Left ventricle myocardium inferior (tissue), 1 donor: Measurements from ENCODE around the gene P4HTM. TPM values are rescaled to one million over a fixed set of nuclear protein-coding genes. Genes with fewer than 3 reads are reported as not detected.

ENCODE experiments used
- DNase-seq: peaks from one replicate; pipeline ENCODE4 v3.0.0-alpha.2; 2020
- H3K27ac ChIP-seq: fragments of 200-600 bp; replicated peaks from 2 replicates; pipeline ENCODE4 v1.8.0; 2021
- H3K27me3 ChIP-seq: fragments of 200-600 bp; 2 replicates; pipeline ENCODE4 v1.8.0; 2021; ENCODE audit warnings: low read depth
- H3K36me3 ChIP-seq: fragments of 200-600 bp; 2 replicates; pipeline ENCODE4 v1.8.0; 2021
- H3K4me1 ChIP-seq: fragments of 200-600 bp; 2 replicates; pipeline ENCODE4 v1.8.0; 2021
- H3K4me3 ChIP-seq: fragments of 200-600 bp; 2 replicates; pipeline ENCODE4 v1.8.0; 2021; ENCODE audit warnings: mild to moderate bottlenecking, moderate library complexity
- H3K9me3 ChIP-seq: fragments of 200-600 bp; replicated peaks from 2 replicates; pipeline ENCODE4 v1.8.0; 2021
- intact Hi-C: fragments of 100-400 bp; cut with micrococcal nuclease; formaldehyde crosslinking; loops from one replicate; pipeline ENCODE4 v1.11.0; 2022
- total RNA-seq: library from RNA; stranded (reverse); fragmentation: NEBNext Ultra II Directional; extraction: Animal tissue kit (Norgen Biotek cat#: 25700); gene quantifications from one replicate; pipeline ENCODE4 v1.2.1, GENCODE V29; 2021
- TF ChIP-seq, protein P1 (sequence below): fragments of 200-600 bp; IDR thresholded peaks from 2 replicates; pipeline ENCODE4 v1.8.0; 2021; ENCODE audit warnings: antibody characterized with exemption, mild to moderate bottlenecking, borderline replicate concordance
- donor health status: DM: no; HTN: yes; CAD: no; lungs with severe emphysema.

Gene P4HTM
- total RNA-seq, 1 donor from 2014 or later, result 28.9 TPM

GRCh38 chr3:48951764-48952163, 38.3 kb upstream of the P4HTM start:
- DNase-seq, result no peak
- no peaks in the 10 kb centered on the region for H3K9me3 ChIP-seq
- peaks cover 65% of the 10 kb centered on the region for H3K4me1 ChIP-seq
- H3K27me3 ChIP-seq, result no peaks in the 10 kb centered on the region
- H3K27ac ChIP-seq, result peak overlapping the region; percentile 0
- TF ChIP-seq, protein P1, sequence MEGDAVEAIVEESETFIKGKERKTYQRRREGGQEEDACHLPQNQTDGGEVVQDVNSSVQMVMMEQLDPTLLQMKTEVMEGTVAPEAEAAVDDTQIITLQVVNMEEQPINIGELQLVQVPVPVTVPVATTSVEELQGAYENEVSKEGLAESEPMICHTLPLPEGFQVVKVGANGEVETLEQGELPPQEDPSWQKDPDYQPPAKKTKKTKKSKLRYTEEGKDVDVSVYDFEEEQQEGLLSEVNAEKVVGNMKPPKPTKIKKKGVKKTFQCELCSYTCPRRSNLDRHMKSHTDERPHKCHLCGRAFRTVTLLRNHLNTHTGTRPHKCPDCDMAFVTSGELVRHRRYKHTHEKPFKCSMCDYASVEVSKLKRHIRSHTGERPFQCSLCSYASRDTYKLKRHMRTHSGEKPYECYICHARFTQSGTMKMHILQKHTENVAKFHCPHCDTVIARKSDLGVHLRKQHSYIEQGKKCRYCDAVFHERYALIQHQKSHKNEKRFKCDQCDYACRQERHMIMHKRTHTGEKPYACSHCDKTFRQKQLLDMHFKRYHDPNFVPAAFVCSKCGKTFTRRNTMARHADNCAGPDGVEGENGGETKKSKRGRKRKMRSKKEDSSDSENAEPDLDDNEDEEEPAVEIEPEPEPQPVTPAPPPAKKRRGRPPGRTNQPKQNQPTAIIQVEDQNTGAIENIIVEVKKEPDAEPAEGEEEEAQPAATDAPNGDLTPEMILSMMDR, result no peak
- peaks cover 22% of the 10 kb centered on the region for H3K36me3 ChIP-seq
- intact Hi-C loops, result no loop called here
- no peak overlapping the region for H3K4me3 ChIP-seq

DNA sequence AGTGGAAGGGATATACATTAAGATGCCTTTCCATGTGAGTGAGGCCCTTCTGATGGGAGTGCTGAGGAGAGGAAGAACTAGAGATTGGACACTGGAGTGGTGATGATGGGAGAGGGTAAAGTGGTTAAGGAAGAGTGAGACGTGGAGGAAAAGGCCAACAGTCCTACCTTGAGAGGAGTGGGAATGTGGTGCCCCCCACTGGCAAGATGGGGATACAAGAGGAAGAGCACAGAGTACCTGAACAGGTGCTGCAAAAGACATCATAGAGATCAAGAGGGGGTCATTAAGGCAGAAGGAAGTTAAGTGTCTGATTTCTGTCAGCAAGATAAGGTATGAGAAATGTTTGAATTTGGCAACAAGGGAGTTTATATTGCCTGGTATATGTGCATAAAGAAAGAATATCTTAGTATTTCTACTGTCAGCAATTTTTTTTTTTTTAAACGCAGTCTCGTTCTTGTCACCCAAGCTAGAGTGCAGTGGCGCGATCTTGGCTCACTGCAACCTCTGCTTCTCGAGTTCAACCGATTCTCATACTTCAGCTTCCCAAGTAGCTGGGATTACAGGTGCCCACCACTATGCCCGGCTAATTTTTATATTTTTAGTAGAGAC, 37.4 kb upstream of the P4HTM start:
- intact Hi-C loops, result no loop called here
- TF ChIP-seq, protein P1, result peak; percentile 62
- peaks cover 69% of the 10 kb centered on the region for H3K4me1 ChIP-seq
- peak overlapping the region; percentile 0 for H3K27ac ChIP-seq
- H3K9me3 ChIP-seq, result no peaks in the 10 kb centered on the region
- H3K4me3 ChIP-seq, result no peak overlapping the region
- H3K36me3 ChIP-seq, result peaks cover 24% of the 10 kb centered on the region
- DNase-seq, result no peak
- H3K27me3 ChIP-seq, result no peaks in the 10 kb centered on the region

DNA sequence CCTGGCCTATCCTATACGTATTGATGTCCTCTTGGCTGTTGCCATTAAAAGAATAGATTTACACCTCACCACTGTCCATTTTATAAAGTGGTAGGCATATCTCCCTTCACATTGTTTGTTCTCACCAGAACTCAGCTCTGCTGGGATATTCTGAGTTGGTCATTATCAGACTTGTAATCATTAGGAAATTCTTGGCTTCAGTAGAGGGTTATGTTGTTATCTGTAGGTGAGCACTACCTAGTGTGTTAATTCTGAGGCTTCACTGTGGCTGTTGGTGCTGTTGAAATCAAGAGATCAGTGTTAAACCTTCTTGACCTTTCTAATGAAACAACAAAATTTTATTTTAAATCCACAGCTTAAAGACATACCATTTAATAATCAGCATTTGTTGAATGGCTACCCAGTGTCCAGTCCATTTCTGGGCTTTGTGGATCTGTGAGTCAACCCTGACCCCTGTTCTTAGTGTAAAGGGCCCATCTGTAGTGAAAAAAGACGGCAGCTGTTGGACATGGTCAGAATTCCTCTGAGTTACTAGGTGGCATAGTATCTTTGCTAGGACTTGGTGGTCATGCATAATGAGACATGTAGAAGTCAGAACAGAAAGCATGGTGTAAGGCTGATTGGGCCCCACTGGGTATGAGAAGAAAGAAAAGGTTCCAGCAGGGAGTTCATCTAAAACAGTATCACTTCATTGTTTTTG, 32.9 kb upstream of the P4HTM start:
- no peak for DNase-seq
- no peaks in the 10 kb centered on the region for H3K27me3 ChIP-seq
- H3K36me3 ChIP-seq, result peaks cover 36% of the 10 kb centered on the region
- no peak overlapping the region for H3K4me3 ChIP-seq
- H3K9me3 ChIP-seq, result no peaks in the 10 kb centered on the region
- TF ChIP-seq, protein P1, result no peak
- H3K27ac ChIP-seq, result no peak overlapping the region
- intact Hi-C loops, result no loop called here
- peaks cover 44% of the 10 kb centered on the region for H3K4me1 ChIP-seq

- no peaks in the 10 kb centered on the region for H3K27me3 ChIP-seq
- H3K4me1 ChIP-seq, result peaks cover 27% of the 10 kb centered on the region
- no peaks in the 10 kb centered on the region for H3K9me3 ChIP-seq
- TF ChIP-seq, protein P1, result no peak
- intact Hi-C loops, result no loop called here
- H3K36me3 ChIP-seq, result peaks cover 45% of the 10 kb centered on the region
- no peak overlapping the region for H3K4me3 ChIP-seq
- H3K27ac ChIP-seq, result no peak overlapping the region
- no peak for DNase-seq
These were observed 29.1 kb upstream of the P4HTM start for GRCh38 chr3:48960841-48961413.

DNA sequence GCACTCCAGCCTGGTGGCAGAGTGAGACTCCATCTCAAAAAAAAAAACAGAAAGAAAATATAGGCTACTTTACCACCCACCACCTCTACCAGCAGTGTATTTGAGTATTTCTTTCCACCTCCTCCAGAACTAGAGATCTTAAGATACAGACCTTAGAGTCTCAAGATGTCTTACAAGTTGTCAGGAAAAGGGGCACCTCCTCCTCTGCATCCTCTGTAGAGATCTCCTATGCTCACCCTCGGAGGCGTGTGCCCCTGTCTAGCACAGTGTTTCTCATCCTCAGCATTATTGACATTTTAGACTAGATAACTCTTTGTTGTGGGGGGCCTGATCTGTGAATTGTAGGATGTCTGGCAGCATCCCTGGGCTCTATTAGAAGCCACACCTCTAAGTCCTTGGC, 27.7 kb upstream of the P4HTM start:
- intact Hi-C loops, result no loop called here
- H3K9me3 ChIP-seq, result no peaks in the 10 kb centered on the region
- peaks cover 60% of the 10 kb centered on the region for H3K36me3 ChIP-seq
- H3K27ac ChIP-seq, result no peak overlapping the region
- TF ChIP-seq, protein P1, result no peak
- peaks cover 13% of the 10 kb centered on the region for H3K4me1 ChIP-seq
- no peak for DNase-seq
- H3K27me3 ChIP-seq, result no peaks in the 10 kb centered on the region
- no peak overlapping the region for H3K4me3 ChIP-seq
